ENCODE measurements around the gene BCL2L1. TPM values are rescaled to one million over a fixed set of nuclear protein-coding genes. Genes with fewer than 3 reads are reported as not detected.

The BCL2L1 gene
- total RNA-seq, 6 experiments from 2014 or later = 111 to 122 (median 117) TPM

DNA sequence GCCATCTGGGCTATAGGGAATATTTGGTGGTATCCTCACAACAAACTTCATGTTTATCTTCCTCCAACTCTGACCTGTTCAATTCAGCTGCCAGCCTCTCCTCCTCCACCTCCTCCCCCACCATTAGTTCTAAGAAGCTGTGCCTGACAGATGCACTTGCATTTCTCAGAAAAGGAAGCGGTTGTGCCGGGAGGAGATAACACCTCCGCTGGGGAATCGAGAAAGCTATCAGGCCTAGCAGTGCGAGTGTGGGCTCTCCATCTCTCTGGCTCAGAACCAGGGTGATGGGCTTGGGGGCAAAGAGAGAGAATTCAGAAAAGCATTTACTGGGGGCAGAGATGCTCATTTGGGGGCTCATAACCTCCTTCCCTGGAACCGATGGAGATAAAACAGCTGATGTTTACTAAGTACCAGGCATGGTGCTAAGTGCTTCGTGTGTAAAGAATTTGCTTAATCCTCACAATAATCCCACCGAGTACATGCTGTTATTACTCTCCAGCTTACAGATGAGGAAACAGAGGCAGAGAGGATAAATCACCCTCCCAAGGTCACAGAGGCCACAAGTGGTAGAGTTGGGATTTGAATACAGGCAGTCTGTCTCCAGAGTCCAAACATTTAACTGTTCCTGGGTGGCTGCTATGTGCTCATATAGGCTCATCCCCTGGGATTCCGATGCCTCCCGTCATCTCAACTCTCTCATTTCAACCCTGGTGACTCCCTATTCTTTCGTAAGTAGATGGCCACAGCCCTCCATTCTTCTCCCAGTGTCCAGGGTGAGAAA, 46.6 kb downstream of the BCL2L1 start:
- H3K27me3 Mint-ChIP-seq (ENCODE audit: insufficient read depth) = peaks cover 11% of the 10 kb centered on the region
- peaks cover 54% of the 10 kb centered on the region for H3K36me3 Mint-ChIP-seq (ENCODE audit: low read depth)
- TF ChIP-seq CTCF (IDR thresholded peaks at IDR 0.05) = no peak
- H3K9me3 Mint-ChIP-seq = no peaks in the 10 kb centered on the region
- H3K4me3 Mint-ChIP-seq = peak overlapping the region; percentile 80; the same call in 1 of the 2 replicates
- peaks cover 72% of the 10 kb centered on the region for H3K4me1 Mint-ChIP-seq (ENCODE audit: low read depth)
- H3K27ac Mint-ChIP-seq = peak overlapping the region; percentile 92
- no peak for DNase-seq

- peaks cover 49% of the 10 kb centered on the region for H3K36me3 Mint-ChIP-seq (ENCODE audit: low read depth)
- TF ChIP-seq CTCF (IDR thresholded peaks at IDR 0.05) = no peak
- H3K9me3 Mint-ChIP-seq = no peaks in the 10 kb centered on the region
- H3K4me3 Mint-ChIP-seq = peak overlapping the region; percentile 80
- peak overlapping the region; percentile 92 for H3K27ac Mint-ChIP-seq
- peaks cover 13% of the 10 kb centered on the region for H3K27me3 Mint-ChIP-seq (ENCODE audit: insufficient read depth)
- peaks cover 63% of the 10 kb centered on the region for H3K4me1 Mint-ChIP-seq (ENCODE audit: low read depth)
- peak; percentile 65 for DNase-seq
Observed at GRCh38 chr20:31674895-31675827, 47.5 kb downstream of the BCL2L1 start.

DNA sequence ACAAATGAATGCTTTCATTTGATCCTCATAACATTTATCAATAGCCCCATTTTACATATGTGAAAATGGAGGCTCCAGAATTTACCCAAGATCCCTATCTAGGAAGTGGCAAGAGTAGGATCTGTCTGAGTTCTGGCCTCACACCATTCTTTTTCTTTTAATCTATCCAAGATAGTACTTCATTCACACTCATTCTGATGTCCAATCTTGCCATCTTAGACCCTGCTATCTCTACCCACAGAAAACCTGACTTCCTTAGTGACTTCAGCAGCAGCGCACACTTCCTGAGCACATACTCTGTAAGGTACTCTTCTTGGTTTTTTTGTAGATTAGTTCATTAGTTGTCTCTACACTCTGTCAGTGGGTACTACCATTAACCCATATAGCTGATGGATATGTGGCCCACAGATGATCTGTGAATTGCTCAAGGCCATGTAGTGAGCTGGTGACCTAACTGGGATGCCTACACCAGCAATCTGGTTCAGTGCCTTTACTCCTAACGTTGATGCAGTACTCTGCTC, 48.7 kb downstream of the BCL2L1 start:
- no peak for TF ChIP-seq CTCF (IDR thresholded peaks at IDR 0.05)
- peaks cover 56% of the 10 kb centered on the region for H3K36me3 Mint-ChIP-seq (ENCODE audit: low read depth)
- peaks cover 60% of the 10 kb centered on the region for H3K4me1 Mint-ChIP-seq (ENCODE audit: low read depth)
- H3K4me3 Mint-ChIP-seq = no peak overlapping the region; the same call in 1 of the 2 replicates
- H3K9me3 Mint-ChIP-seq = no peaks in the 10 kb centered on the region
- H3K27ac Mint-ChIP-seq = peak overlapping the region; percentile 92
- peaks cover 13% of the 10 kb centered on the region for H3K27me3 Mint-ChIP-seq (ENCODE audit: insufficient read depth)
- DNase-seq = no peak

DNA sequence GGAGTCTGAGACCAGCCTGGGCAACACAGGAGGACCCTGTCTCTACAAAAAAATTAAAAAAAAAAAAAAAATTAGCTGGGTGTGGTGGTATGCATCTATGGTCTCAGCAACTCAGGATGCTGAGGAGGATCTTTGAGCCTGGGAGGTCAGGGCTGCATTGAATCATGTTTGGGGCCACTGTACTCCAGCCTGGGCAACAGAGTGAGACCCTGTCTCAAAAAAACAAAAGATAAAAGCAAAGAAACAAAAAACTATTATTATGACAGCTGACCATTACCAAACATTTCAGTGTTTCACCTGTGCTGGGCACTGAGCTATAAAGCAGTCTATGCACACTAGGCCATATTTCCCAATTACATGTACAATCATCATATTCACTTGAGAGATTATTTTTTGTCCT, 49.2 kb downstream of the BCL2L1 start:
- no peak overlapping the region for H3K4me3 Mint-ChIP-seq
- DNase-seq = no peak
- H3K27ac Mint-ChIP-seq = peak overlapping the region; percentile 92
- H3K4me1 Mint-ChIP-seq (ENCODE audit: low read depth) = peaks cover 54% of the 10 kb centered on the region
- no peak for TF ChIP-seq CTCF (IDR thresholded peaks at IDR 0.05)
- no peaks in the 10 kb centered on the region for H3K9me3 Mint-ChIP-seq
- H3K27me3 Mint-ChIP-seq (ENCODE audit: insufficient read depth) = peaks cover 13% of the 10 kb centered on the region
- H3K36me3 Mint-ChIP-seq (ENCODE audit: low read depth) = peaks cover 52% of the 10 kb centered on the region

GRCh38 chr20:31671324-31671723, 51.3 kb downstream of the BCL2L1 start:
- H3K27me3 Mint-ChIP-seq (ENCODE audit: insufficient read depth) = peaks cover 11% of the 10 kb centered on the region
- peaks cover 49% of the 10 kb centered on the region for H3K4me1 Mint-ChIP-seq (ENCODE audit: low read depth)
- H3K4me3 Mint-ChIP-seq = no peak overlapping the region
- no peak for DNase-seq
- no peak for TF ChIP-seq CTCF (IDR thresholded peaks at IDR 0.05)
- H3K9me3 Mint-ChIP-seq = no peaks in the 10 kb centered on the region
- H3K27ac Mint-ChIP-seq = no peak overlapping the region
- H3K36me3 Mint-ChIP-seq (ENCODE audit: low read depth) = peaks cover 39% of the 10 kb centered on the region

Data from HFFc6 (cell line).